Right lobe of liver (tissue), 6 donors: Measurements from ENCODE around the gene ZFR. TPM values are rescaled to one million over a fixed set of nuclear protein-coding genes. Genes with fewer than 3 reads are reported as not detected.

Experiments used
- ATAC-seq, 4 donors: fragments of 200-7000 bp; cut with Tn5 transposase; one replicate each; pipeline ENCODE4 v1.9.1; 2020; ENCODE audit warnings: mild to moderate bottlenecking in 4 of 4, moderate library complexity in 4 of 4
- DNase-seq, 3 donors: peaks; one replicate each; pipeline ENCODE4 v3.0.0-alpha.2; 2020
- H3K27ac ChIP-seq, 3 donors: fragments of 200-600 bp; one replicate each; pipeline ENCODE4 v1.8.0; 2022
- H3K27me3 ChIP-seq, 2 donors: fragments of 200-600 bp; one replicate each; pipeline ENCODE4 v1.8.0; 2022
- H3K36me3 ChIP-seq, 4 donors: fragments of 200-600 bp; sonication (generic) in 1 of 4; one replicate each; pipeline versions ENCODE4 v1.5.1 to v1.8.0; 2017 to 2022; ENCODE audit warnings: control low read depth in 1 of 4
- H3K4me1 ChIP-seq, 4 donors: fragments of 200-600 bp; sonication (generic) in 1 of 4; one replicate each; pipeline versions ENCODE4 v1.5.1 to v1.8.0; 2017 to 2022; ENCODE audit warnings: control low read depth in 1 of 4
- H3K4me3 ChIP-seq, 3 donors: fragments of 200-600 bp; one replicate each; pipeline ENCODE4 v1.8.0; 2022
- H3K9me3 ChIP-seq, 4 donors: fragments of 200-600 bp; sonication (generic) in 1 of 4; one replicate each; pipeline versions ENCODE4 v1.5.1 to v1.8.0; 2017 to 2022; ENCODE audit warnings: control low read depth in 1 of 4
- CTCF ChIP-seq, 4 donors: fragments of 200-600 bp in 3 of 4; fragments of 450-650 bp in 1 of 4; IDR thresholded peaks; one replicate each; pipeline versions ENCODE4 v1.5.1 to v1.8.0; 2016 to 2022; ENCODE audit warnings: antibody characterized with exemption in 4 of 4, mild to moderate bottlenecking in 2 of 4
- POLR2A ChIP-seq: fragments of 450-650 bp; IDR thresholded peaks from one replicate; pipeline ENCODE4 v1.6.1; 2017; ENCODE audit warnings: antibody characterized with exemption, mild to moderate bottlenecking
- WGBS: methylation state at CpG from one replicate; pipeline ENCODE4 v1.1.6; 2018; ENCODE audit warnings: low coverage, low lambda C conversion rate; ENCODE audit not compliant: insufficient coverage; ENCODE audit errors: missing lambda C conversion rate; 5-methylcytosine and 5-hydroxymethylcytosine counted together
- intact Hi-C, 2 donors: fragments of 100-400 bp; cut with DNase I; formaldehyde crosslinking; loops; one replicate each; pipeline versions ENCODE4 v1.11.2 to v1.14.1; 2022
- total RNA-seq, 6 experiments: library from RNA; depleted of rRNA in 2 of 6; stranded (reverse); fragments of >200 nt in 2 of 6; fragmentation: NEBNext Ultra II Directional in 3 of 6; extraction: Animal tissue kit (Norgen Biotek cat#: 25700) in 3 of 6; gene quantifications; one replicate each; pipeline versions ENCODE4 v1.1.0 to v1.2.4, GENCODE V29; 2016 to 2023
- donor health status: DM: no; HTN: yes; CAD: no.
- donor health status: DM: no; HTN: no; CAD: no.
- donor health status: DM: no; HTN: no; CAD: no.
- donor health status: DM: no; HTN: yes; CAD: no.
- donor health status: DM: no; HTN: yes; CAD: no.

ZFR gene
- total RNA-seq, 6 experiments from 2014 or later: 19.8 to 36.8 (median 25.8) TPM

DNA sequence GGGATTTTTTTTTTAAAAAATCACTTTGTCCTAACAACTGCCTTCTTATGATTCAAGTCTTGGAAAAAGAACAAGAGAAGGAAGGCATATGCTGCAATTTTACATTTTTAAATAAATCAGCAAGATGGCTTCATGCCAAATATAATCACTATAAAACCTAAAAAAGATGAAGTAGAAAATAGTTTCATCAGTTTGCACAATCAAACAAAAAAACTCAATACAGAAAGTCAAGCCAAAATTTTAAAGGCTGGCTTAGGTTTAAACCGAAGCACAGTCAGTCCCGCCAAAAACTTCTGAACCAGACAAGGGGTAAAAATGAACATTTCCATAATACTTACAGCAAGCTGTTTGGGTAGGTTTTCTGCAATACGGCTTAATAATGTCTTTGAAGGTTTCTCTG lies 57.3 kb downstream of the ZFR start:
- ATAC-seq (no peak), DNase-seq (no peak)
- no peak overlapping the region for H3K4me3 ChIP-seq
- no peaks in the 10 kb centered on the region for H3K9me3 ChIP-seq
- no peak for TF ChIP-seq POLR2A
- no peak for TF ChIP-seq CTCF (IDR thresholded peaks at IDR 0.05)
- H3K4me1 ChIP-seq: no peaks in the 10 kb centered on the region
- H3K27ac ChIP-seq: no peak overlapping the region
- no peaks in the 10 kb centered on the region for H3K27me3 ChIP-seq
- WGBS: 49% methylated on average over 3 of the region's 3 CpGs
- intact Hi-C loops: no loop called here
- H3K36me3 ChIP-seq: peaks cover 0 to 61% (median 33%) of the 10 kb centered on the region in 4 donors

DNA sequence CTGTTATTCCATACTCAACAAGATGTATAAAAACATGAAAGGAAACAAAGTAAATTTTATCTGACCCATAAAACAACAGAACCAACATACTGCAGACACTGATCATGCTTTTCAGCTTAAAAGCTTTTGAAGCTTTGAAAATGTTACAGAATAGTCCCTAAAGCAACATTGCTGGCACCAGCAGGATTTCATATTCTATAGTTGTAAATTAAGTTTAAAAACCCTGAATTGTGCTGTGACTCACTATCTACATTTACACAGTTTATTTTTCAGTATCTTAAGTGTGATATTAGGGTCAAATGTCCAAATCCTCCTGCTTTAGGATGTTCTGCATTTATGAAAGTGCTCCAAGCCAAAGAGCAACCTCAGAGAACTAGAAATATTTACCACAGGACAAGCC lies 59.9 kb downstream of the ZFR start:
- H3K9me3 ChIP-seq: no peaks in the 10 kb centered on the region
- no peak overlapping the region for H3K4me3 ChIP-seq
- peaks cover 0 to 53% (median 27%) of the 10 kb centered on the region in 4 donors for H3K36me3 ChIP-seq
- ATAC-seq: no peak
- TF ChIP-seq CTCF (IDR thresholded peaks at IDR 0.05) (no peak), POLR2A (no peak)
- DNase-seq: no peak
- intact Hi-C loops: no loop called here
- H3K27me3 ChIP-seq: no peaks in the 10 kb centered on the region
- H3K27ac ChIP-seq: no peak overlapping the region
- H3K4me1 ChIP-seq: no peaks in the 10 kb centered on the region

GRCh38 chr5:32383586-32383985 lies 61.0 kb downstream of the ZFR start:
- Histone ChIP-seq H3K4me1 (no peaks in the 10 kb centered on the region), H3K27ac (no peak overlapping the region), H3K36me3 (peaks cover 0 to 48% (median 24%) of the 10 kb centered on the region in 4 donors), H3K4me3 (no peak overlapping the region), H3K27me3 (no peaks in the 10 kb centered on the region), H3K9me3 (no peaks in the 10 kb centered on the region)
- no peak for TF ChIP-seq POLR2A
- no peak for TF ChIP-seq CTCF (IDR thresholded peaks at IDR 0.05)
- 97% methylated on average over 3 of the region's 3 CpGs for whole genome bisulfite sequencing
- no peak for DNase-seq
- intact Hi-C loops: no loop called here
- ATAC-seq: no peak

DNA sequence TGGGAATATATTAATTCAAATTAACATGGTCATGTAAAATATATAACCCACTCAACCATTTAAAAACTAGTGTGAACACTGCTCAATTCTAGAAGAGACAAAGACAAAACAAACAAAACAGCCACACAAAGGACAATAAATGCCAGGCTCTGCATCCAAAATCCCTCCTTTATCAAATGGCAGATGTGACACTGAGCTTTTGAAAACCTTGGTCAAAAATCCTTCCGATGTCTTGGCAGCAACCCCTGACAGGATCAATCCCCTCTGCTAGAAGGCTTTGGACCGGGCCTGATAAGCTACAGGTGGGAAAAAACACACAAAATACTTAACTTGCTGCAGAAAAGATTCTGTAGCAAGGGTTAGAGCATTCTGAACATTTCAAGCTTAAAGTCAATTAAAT lies 61.5 kb downstream of the ZFR start:
- no peak for ATAC-seq
- Histone ChIP-seq H3K27me3 (no peaks in the 10 kb centered on the region), H3K36me3 (peaks cover 0 to 49% (median 24%) of the 10 kb centered on the region in 4 donors), H3K9me3 (no peaks in the 10 kb centered on the region), H3K4me1 (no peaks in the 10 kb centered on the region), H3K27ac (no peak overlapping the region), H3K4me3 (no peak overlapping the region)
- no peak for DNase-seq
- intact Hi-C loops: no loop called here
- 94% methylated on average over 2 of the region's 2 CpGs for WGBS
- no peak for TF ChIP-seq POLR2A
- no peak for TF ChIP-seq CTCF (IDR thresholded peaks at IDR 0.05)

GRCh38 chr5:32379421-32379820 lies 65.1 kb downstream of the ZFR start:
- intact Hi-C loops: no loop called here

More at GRCh38 chr5:32379421-32379820, 65.1 kb downstream of the ZFR start:
- DNase-seq (no peak), ATAC-seq (peak in 1 of 4 donors; percentile 26)
- Histone ChIP-seq H3K36me3 (peaks cover 0 to 47% (median 13%) of the 10 kb centered on the region in 4 donors), H3K4me3 (no peak overlapping the region), H3K27me3 (no peaks in the 10 kb centered on the region), H3K9me3 (no peaks in the 10 kb centered on the region), H3K27ac (no peak overlapping the region), H3K4me1 (no peaks in the 10 kb centered on the region)
- TF ChIP-seq POLR2A (no peak), CTCF (IDR thresholded peaks at IDR 0.05) (no peak)
